GM18867 (cell line): ENCODE data around the gene ITM2B.
"Not testable (repeated sequence)": the region's sequence is repeated elsewhere in the genome, so short reads cannot be mapped to it uniquely, and the experiment has no call there.

Experiments
- ATAC-seq: cut with Tn5 transposase; IDR thresholded peaks from one replicate; pipeline ENCODE4 v1.9.1; 2021; ENCODE audit warnings: mild to moderate bottlenecking, moderate library complexity; ENCODE audit not compliant: unreplicated experiment

The ITM2B gene

DNA sequence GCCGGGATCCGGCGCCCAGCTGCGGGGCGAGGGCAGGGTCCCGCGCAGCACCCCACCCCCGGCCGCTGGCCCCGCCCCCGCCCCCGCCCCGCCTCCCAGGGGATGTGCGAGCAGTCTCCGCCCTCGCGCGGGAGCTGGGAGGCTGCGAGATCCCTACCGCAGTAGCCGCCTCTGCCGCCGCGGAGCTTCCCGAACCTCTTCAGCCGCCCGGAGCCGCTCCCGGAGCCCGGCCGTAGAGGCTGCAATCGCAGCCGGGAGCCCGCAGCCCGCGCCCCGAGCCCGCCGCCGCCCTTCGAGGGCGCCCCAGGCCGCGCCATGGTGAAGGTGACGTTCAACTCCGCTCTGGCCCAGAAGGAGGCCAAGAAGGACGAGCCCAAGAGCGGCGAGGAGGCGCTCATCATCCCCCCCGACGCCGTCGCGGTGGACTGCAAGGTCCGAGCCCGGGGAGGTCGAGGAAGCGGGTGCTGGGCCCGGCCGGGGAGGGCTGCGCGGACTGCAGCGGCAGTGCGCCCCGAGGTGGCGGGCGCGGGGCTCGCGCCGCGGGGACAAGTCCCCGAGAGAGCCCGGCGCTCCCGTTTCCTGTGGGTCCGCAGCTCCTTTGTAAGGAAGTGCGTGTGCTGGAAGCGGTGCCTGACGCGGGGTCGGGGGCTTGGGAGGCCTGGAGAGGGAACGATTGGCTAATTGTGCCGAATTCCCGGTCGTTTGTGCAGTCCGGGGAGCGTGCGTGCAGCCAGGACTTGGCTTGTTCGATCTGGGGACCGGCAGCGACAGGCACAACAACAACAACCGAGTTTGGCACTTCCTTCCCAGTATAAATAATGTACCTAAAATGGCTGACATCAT lies at the start of gene ITM2B:
ITM2B (plus strand) TSS at position 161 of the 843 bp plus-strand sequence; CDS start at position 316, 155 bp downstream.
- peak; percentile 61 for ATAC-seq

DNA sequence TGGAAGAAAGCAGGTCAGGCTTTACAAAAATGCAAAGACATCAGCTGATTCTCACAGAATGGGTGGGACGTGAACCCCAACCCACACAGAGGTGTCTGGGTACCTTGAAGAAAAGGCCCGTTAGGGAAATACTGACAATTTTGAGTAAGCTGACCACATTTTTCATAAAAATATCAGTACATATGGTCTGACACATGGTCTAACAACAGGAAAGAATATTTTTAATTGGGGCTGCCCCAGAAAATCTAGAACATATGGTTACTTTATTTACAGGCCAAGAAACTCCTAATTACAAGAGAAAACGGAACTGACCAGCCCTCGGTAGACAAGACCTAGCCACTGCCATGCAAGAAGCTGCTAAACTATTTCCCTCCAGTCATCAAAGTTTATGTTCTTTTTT lies 48.7 kb upstream of the ITM2B start:
- no peak for ATAC-seq

DNA sequence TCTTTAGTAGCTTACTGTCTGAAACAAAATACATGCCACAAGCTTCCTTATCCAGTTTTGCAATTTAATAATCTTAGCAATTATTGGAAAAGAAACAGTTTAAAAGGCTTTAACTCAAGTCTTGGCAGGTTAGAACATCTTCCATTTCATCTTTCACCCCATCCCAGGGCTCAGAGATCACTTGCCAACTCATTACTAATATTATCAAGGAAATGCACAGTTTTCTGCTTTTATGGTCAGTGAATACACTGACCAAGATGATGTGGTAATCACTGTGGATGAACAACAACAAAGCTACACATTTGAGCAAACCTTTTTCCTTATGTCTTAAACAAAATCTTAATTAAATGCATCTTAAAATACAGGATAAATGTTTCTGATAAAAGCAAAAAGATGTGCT lies 48.0 kb upstream of the ITM2B start:
- no peak for ATAC-seq

DNA sequence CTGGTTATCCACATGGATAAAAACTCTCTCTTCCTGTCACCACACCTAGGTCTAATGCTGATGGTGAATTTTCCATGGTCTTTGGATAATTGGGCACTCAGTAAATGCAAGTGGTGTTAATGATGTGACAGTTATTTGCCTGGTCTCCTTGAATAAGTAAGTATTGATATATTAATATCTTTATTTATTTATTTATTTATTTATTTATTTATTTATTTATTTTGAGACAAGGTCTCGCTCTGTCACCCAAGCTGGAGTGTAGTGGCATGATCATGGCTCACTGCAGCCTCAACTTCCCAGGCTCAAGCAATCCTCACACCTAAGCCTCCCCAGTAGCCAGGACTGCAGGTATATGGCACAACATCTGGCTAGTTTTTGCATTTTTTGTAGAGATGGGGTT lies 46.3 kb upstream of the ITM2B start:
- ATAC-seq: no peak

DNA sequence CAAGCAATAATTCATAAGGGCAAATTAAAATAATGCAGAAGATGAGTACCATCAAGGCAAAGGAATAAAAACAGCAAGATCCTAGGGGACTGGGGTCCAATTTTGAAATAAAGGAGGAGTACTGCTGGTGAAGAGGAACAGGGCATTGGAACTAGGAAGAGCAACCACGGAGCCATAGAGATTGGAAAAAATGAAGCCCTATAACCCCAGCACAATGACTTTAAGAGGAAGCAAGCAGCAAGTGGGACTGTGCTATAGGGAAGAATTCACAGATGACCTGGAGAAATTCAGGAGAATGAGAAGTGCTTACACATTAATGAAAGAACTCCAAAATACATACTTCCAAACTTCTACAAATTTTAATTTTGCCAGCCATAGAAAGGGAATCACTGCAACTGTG lies 44.9 kb upstream of the ITM2B start:
- no peak for ATAC-seq

DNA sequence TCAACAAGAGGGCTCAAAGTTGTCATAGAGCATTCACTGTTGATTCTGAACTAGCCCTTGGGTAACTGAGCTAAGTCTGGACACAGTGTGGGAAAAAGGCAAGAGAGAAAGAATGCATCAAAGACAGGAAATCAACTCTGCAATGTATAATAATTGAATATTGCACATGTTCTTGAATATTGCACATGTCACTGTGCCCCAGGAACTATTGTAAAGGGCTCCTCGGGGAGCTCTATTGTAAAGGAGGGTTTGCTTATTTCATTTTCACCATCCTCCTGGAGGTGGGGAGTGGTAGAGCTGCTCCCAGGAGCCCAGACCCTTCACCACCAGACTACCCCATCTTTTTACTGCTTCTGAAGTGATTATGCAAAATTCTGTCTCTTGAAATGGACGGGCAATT lies 44.4 kb upstream of the ITM2B start:
- no peak for ATAC-seq

DNA sequence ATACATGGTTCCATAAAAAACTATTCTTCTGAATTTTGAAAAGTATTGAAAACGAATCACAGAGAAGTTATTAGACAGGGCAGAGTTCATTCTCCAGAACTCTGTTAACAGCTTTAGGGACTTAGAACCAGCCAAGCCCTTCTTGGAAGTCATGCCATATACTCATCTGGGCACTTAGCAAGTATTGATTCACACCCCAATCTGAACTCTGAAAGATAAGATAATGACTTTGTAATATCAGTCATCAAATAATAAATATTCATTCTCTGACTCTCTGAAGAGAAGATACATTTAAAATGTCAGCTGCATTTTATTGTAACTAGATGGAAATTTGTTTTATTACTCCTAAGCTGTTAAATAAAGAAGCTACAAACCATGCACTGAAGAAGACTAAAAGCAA lies 43.8 kb upstream of the ITM2B start:
- no peak for ATAC-seq

DNA sequence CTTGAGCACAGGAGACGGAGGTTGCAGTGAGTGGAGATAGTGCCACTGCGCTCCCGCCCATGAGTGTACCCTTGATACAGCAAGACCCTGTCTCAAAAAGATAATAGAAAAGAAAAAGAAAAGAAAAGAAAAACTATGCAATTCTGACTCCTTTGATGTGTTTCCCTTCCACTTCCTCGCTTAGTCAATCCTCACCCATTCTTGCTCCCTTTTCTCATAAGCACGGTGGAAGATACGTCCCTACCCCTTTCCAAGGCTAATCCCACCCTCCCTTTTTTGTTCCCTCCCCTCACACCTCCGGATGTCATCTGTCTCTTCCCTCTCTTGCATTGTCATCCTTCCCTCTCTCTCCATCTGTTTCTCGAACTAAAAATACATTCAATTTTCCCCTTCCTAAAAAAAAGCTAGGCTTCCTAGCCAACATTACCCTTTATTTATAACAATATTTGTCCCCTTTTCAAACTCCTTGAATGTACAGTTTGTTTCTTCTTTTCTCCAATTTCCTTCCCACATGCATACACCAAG lies 40.5 kb upstream of the ITM2B start:
- no peak for ATAC-seq

DNA sequence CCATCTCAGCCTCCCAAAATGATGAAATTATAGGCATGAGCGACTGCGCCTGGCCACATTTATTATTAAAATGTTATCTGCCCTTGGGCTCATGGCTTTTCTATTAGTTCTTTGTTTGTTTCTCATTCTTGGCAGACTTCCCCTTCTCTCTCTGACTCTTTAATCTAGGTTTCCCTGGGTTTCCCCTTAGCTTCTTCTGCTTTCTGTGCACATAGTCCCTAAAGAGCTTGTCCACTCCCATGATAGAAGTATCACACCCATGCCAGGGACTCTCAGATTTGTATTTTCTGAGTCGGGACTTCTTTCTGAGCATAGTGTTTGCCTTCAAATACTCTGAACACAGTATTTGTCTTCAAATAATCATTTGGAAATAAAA lies 38.6 kb upstream of the ITM2B start:
- peak; percentile 65 for ATAC-seq

DNA sequence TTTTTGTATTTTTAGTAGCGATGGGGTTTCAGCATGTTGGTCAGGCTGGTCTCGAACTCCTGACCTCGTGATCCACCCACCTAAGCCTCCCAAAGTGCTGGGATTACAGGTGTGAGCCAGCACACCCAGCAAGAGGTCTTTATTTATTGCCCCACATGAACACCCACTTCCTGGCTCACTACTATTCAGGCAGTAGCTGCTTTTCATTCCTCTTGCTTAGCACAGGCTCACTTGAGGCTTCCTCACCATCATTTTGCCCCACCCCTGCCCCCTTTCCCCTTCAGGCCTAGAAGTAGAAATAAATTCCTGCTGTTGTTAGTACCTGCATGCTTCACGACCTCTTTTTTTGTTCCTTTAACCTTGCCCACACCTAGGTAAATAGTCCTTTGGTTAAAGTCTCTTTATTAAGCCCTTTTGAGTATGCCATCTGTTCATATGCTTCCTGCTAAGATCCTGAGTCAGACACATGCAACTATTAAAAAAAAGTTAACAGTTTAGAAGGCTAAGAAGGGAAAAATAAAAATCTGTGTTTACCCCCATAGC lies 33.5 kb upstream of the ITM2B start:
- no peak for ATAC-seq

DNA sequence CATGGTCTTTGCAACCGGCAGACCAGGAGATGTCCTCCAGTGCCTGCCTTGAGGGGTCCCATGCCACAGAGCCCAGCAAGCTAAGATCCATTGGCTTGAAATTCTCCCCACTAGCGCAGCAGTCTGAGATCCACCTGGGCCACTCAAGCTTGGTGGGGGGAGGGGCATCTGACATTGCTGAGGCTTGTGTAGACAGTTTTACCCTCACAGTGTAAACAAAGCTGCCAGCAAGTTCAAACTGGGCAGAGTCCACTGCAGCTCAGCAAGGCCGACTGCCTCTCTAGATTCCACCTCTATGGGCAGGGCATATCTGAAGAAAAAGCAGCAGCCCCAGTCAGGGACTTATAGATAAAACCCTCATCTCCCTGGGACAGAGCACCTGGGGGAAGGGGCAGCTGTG lies 32.0 kb upstream of the ITM2B start:
- ATAC-seq: no peak

DNA sequence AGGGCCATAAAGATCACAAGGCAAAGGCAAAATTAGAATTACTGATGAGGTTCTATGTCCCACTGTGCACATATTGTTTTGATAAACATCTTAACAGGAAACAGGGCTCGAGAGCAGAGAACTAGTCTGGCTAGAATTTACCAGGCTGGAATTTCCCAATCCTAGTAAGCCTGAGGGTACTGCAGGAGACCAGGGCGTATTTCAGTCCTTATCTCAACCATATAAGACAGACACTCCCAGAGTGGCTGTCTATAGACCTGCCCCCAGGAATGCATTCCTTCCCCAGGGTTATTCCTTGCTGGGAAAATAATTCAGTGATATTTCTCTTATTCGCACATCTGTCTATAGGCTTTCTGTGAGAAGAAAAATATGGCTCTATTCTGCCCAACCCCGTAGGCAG lies 25.8 kb upstream of the ITM2B start:
- not testable (repeated sequence) for ATAC-seq

DNA sequence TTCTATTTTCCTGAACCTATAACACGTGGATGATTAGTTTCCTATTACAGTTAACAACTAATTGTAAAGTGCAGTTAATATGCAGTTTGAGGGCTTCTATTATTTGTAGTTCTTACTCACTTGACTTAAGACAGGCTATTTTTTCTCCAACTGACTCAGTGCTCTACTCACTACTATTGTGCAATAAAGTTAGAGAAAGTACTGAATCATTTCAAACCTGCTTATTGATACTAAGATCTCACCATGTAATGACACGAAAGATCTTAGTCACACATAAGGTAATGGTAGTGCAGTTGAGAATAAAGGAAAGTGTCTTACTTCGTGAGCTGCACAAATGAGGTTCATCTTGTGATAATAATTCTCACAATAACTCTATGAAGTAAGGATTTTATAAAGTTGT lies 22.8 kb upstream of the ITM2B start:
- peak; percentile 71 for ATAC-seq

DNA sequence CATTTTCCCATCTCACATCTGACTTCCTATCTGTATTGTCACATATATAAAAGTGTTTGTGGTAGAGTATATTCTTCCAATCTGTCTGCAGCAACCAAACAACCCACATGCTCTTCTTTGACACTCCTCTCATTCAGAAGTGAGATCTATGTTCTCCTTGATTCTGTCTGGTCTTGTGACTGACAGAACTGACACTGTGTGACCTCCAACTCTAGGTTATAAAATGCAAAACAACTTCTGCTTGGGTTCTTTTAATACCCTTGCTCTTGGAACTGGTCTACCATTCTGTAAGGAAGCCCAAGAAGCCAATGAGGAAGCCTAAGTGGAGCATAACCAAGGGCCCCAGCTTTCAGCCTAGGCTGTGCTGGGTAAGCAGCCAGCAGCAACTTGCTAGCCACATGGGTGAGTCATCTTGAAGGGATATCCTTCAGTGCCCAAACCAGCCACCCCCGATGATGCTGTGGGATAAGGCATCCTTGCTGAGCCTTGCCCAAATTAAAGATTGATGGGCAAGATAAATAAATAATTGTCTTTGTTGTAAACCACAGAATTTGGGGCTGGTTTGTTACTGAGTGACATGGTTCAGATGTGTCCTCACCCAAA lies 18.4 kb upstream of the ITM2B start:
- no peak for ATAC-seq

DNA sequence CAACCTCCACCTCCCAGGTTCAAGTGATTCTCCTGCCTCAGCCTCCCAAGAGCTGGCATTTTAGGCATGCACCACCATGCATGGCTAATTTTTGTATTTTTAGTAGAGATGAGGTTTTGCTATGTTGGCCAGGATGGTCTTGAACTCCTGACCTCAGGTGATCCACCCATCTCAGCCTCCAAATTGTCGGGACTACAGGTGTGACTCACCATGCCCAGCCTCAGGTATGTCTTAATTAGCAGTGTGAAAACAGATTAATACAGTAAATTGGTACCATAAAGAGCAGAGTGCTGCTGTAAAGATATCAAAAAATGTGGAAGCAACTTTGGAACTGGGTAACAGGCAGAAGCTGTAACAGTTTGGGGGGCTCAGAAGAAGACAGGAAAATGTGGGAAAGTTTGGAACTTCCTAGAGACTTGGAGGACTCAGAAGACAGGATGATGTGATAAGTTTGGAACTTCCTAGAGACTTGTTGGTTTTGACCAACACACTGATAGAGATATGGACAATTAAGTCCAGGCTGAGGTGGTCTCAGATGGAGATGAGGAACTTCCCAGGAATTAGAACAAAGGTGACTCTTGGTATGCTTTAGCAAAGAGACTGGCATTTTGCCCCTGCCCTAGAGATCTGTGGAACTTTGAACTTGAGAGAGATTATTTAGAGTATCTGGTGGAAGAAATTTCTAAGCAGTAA lies 17.3 kb upstream of the ITM2B start:
- not testable (repeated sequence) for ATAC-seq

DNA sequence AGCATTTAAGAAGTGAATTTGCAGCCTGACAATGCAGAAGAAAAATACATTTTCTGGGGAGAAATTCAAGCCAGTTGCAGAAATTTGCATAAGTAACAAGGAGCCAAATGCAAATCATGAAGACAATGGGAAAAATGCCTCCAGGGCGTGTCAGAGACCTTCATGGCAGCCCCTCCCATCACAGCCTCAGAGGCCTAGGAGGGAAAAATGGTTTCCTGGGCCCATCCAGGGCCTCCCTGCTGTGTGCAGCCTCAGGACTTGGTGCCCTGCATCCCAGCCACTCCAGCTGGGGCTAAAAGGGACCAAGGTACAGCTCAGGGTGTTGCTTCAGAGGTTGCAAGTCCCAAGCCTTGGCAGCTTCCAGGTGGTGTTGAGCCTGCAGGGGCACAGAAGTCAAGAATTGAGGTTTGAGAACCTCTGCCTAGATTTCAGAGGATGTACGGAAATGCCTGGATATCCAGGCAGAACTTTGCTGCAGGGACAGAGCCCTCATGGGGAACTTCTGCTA lies 16.7 kb upstream of the ITM2B start:
- ATAC-seq: no peak

DNA sequence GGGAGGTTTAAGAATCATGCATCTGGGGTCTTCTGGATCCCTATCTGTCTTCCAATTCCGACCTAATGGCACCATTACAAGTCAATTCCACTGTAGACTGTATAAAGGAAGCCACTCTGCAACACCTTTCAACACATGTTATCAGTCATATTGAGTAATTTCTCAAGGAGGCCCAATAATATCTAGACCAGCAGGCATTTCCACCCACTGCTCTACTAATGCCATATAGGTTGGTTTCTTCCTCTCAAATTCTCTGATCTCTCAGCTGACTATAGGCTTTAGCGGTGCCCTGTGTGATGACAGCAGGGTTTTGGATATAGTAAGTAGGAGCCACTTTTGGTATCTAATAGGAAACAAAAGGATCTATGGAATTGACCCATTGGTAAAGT lies 12.4 kb upstream of the ITM2B start:
- ATAC-seq: no peak

DNA sequence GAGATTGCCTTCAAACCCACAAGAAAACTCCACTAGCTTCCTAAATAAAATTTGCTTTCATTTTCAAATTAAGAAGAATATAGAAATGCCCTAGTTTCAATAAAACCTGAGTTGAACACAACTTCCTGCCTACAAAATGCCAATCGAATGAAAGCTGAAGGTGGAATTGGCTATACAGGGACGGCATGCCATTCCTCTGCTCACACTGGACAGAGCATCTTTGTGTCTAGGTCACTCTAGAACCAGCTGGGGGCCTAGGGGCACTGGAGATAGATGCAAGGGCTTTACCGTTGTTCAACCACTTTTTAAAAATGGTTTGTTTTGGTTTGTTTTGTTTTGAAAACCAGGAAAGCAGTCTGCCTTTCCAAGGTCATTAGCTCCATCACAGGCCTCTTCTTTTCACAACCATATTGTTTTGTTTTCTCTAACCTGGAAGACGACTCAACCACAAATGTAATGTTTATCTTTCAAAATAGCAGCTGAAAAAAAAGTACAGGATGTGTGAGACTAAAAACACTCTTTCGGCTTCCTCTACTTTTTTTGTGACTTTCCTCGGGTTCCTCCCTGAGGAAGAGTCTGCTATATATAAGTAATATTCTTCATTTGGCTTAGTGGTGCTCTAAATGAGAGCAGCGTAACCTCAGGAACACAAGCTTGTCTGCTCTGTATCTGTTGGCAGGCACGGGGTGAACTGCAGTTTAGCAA lies 11.9 kb upstream of the ITM2B start:
- no peak for ATAC-seq

DNA sequence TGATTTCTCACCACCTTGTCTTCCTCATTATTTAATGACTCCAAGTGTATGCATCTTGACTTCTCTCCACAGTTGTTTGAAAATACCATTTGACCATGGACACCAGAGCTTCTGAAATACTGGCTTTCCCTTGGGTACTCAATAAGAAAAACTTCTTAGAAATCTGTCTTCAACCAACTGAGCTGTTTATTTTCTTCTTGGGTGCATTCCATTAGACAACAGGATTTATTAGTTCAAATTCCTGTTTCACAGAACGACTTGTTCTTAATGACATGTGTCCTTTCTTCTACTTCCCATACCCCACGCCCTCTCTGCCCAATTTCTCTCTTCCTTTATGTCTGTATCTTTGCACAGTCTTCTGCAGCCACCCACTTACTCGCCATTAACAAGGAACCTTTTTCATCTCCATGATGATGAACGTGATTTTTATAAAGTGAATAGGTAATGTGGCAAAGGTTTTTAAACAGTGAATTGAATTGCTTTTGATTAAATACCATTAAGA lies 11.3 kb upstream of the ITM2B start:
- ATAC-seq: no peak
